ENCODE measurements around the gene RRBP1.

RRBP1 gene

DNA sequence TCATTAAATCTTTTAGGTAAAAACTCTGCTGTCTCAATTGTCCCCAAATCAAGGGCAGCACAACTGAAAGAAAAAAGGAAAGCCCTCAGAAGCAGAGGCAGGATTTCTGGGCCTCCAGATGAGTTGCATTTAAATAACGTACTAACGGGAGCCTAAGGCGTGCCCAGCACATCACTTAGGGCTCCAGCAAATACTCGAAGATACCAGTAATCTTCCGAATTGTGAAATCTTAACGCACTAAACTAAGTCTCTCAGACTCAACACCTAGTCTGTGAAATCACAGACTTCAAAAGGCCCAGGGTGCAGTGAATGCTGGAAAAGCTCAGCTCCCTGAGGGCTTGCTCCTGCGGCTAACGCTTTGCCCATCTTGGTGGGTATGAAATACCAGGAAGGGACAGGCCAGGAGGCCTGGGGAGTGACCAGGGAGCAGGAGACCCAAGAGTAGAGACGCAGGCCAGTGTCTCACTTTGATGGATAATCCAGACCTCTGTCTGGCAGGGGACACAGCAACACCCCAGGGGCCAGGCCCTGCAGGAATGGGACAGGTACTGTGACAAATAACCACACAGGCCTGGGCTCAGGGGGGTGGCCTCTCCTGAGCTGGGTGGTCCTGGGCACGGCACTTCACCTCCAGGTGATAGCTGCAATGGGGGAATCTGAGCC lies 36.4 kb downstream of the RRBP1 start:
- Histone ChIP-seq H3K4me2 (ENCODE audit: low read depth, low read length, poor library complexity, severe bottlenecking) (no peak overlapping the region), H3F3A (ENCODE audit: low read depth) (no peaks in the 10 kb centered on the region), H3K4me3 (ENCODE audit: low read length, poor library complexity, severe bottlenecking) (no peak overlapping the region), H2AFZ (ENCODE audit: low read length) (no peak overlapping the region), H3K4me1 (ENCODE audit: insufficient read depth, low read length, poor library complexity, severe bottlenecking) (peaks cover 35% of the 10 kb centered on the region), H3K27me3 (ENCODE audit: insufficient read depth, low read length, poor library complexity, severe bottlenecking) (no peaks in the 10 kb centered on the region), H3K9me2 (replicated peaks; ENCODE audit: low read depth, low read length) (no peaks in the 10 kb centered on the region), H3K79me2 (ENCODE audit: insufficient read depth, low read length) (peaks cover 55% of the 10 kb centered on the region; the same call in 1 of the 2 replicates), H3K36me3 (ENCODE audit: insufficient read depth, low read length) (peaks cover 21% of the 10 kb centered on the region; the same call in 1 of the 2 replicates), H3K9ac (ENCODE audit: low read depth, low read length, poor library complexity, severe bottlenecking) (no peak overlapping the region), H3K9me3 (ENCODE audit: insufficient read depth, low read depth, low read length) (no peaks in the 10 kb centered on the region), H4K20me1 (ENCODE audit: insufficient read depth, low read length, poor library complexity, severe bottlenecking) (no peaks in the 10 kb centered on the region)
- TF ChIP-seq, protein P1, sequence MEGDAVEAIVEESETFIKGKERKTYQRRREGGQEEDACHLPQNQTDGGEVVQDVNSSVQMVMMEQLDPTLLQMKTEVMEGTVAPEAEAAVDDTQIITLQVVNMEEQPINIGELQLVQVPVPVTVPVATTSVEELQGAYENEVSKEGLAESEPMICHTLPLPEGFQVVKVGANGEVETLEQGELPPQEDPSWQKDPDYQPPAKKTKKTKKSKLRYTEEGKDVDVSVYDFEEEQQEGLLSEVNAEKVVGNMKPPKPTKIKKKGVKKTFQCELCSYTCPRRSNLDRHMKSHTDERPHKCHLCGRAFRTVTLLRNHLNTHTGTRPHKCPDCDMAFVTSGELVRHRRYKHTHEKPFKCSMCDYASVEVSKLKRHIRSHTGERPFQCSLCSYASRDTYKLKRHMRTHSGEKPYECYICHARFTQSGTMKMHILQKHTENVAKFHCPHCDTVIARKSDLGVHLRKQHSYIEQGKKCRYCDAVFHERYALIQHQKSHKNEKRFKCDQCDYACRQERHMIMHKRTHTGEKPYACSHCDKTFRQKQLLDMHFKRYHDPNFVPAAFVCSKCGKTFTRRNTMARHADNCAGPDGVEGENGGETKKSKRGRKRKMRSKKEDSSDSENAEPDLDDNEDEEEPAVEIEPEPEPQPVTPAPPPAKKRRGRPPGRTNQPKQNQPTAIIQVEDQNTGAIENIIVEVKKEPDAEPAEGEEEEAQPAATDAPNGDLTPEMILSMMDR (conservative IDR thresholded peaks at IDR 0.05; ENCODE audit: low read length), result no peak
- TF ChIP-seq EZH2phosphoT487 (IDR thresholded peaks at IDR 0.05; ENCODE audit: borderline replicate concordance), result no peak

DNA sequence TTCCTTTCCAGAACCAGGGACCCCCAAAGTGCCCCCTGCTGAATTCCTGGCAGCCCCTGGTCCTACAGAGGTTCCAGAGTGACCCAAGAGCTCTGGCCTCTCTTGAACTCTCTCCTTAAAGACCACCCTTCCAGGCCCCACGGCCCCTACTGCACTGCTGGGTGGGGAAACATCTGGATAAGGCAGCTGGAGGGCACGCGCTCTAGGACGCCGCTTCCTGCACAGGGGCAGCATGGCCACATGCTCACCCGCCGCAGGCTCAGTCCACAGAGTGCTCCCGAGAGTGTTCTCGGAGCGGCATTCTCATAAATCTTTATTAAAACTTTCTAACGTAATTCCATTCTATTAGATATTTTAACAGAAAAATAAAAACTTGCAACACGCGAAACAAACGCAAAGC lies 37.0 kb downstream of the RRBP1 start:
- no peak overlapping the region for H2AFZ ChIP-seq (ENCODE audit: low read length)
- H3K36me3 ChIP-seq (ENCODE audit: insufficient read depth, low read length), result peaks cover 27% of the 10 kb centered on the region; the same call in 1 of the 2 replicates
- no peak for TF ChIP-seq EZH2phosphoT487 (IDR thresholded peaks at IDR 0.05; ENCODE audit: borderline replicate concordance)
- TF ChIP-seq, protein P1 (conservative IDR thresholded peaks at IDR 0.05; ENCODE audit: low read length), result no peak
- no peaks in the 10 kb centered on the region for H3F3A ChIP-seq (ENCODE audit: low read depth)
- H3K9me2 ChIP-seq (replicated peaks; ENCODE audit: low read depth, low read length), result no peaks in the 10 kb centered on the region
- H3K4me2 ChIP-seq (ENCODE audit: low read depth, low read length, poor library complexity, severe bottlenecking), result no peak overlapping the region
- H4K20me1 ChIP-seq (ENCODE audit: insufficient read depth, low read length, poor library complexity, severe bottlenecking), result no peaks in the 10 kb centered on the region
- no peak overlapping the region for H3K9ac ChIP-seq (ENCODE audit: low read depth, low read length, poor library complexity, severe bottlenecking)
- H3K27me3 ChIP-seq (ENCODE audit: insufficient read depth, low read length, poor library complexity, severe bottlenecking), result no peaks in the 10 kb centered on the region
- H3K79me2 ChIP-seq (ENCODE audit: insufficient read depth, low read length), result peaks cover 48% of the 10 kb centered on the region; the same call in 1 of the 2 replicates
- no peaks in the 10 kb centered on the region for H3K9me3 ChIP-seq (ENCODE audit: insufficient read depth, low read depth, low read length)
- H3K4me3 ChIP-seq (ENCODE audit: low read length, poor library complexity, severe bottlenecking), result no peak overlapping the region
- peaks cover 29% of the 10 kb centered on the region for H3K4me1 ChIP-seq (ENCODE audit: insufficient read depth, low read length, poor library complexity, severe bottlenecking)

DNA sequence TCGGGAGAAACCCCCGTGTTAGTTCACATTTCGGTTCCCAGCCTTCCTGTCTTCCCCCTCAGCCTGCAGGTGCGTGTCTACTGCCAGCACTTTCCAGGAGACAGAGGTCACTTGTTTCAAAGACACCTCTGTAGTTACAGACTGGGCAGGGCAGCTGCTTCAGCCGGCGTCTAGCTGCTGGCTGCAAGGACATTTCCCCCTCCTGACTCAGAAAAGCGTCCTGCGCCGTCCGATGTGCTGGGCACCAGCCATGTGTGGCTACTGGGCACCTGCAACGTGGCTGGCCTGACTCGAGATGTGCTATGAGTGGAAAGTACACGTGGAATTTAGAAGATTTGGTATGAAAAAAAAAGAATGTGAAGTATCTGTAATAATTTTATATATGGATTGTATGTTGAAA lies 37.6 kb downstream of the RRBP1 start:
- Histone ChIP-seq H3K9me2 (replicated peaks; ENCODE audit: low read depth, low read length) (no peaks in the 10 kb centered on the region), H4K20me1 (ENCODE audit: insufficient read depth, low read length, poor library complexity, severe bottlenecking) (no peaks in the 10 kb centered on the region), H3K27me3 (ENCODE audit: insufficient read depth, low read length, poor library complexity, severe bottlenecking) (no peaks in the 10 kb centered on the region), H2AFZ (ENCODE audit: low read length) (no peak overlapping the region), H3K4me1 (ENCODE audit: insufficient read depth, low read length, poor library complexity, severe bottlenecking) (peaks cover 29% of the 10 kb centered on the region), H3K9ac (ENCODE audit: low read depth, low read length, poor library complexity, severe bottlenecking) (no peak overlapping the region), H3K79me2 (ENCODE audit: insufficient read depth, low read length) (peaks cover 45% of the 10 kb centered on the region; the same call in 1 of the 2 replicates), H3K36me3 (ENCODE audit: insufficient read depth, low read length) (peaks cover 28% of the 10 kb centered on the region; the same call in 1 of the 2 replicates), H3K4me2 (ENCODE audit: low read depth, low read length, poor library complexity, severe bottlenecking) (no peak overlapping the region), H3K4me3 (ENCODE audit: low read length, poor library complexity, severe bottlenecking) (no peak overlapping the region), H3K9me3 (ENCODE audit: insufficient read depth, low read depth, low read length) (no peaks in the 10 kb centered on the region), H3F3A (ENCODE audit: low read depth) (no peaks in the 10 kb centered on the region)
- TF ChIP-seq, protein P1 (conservative IDR thresholded peaks at IDR 0.05; ENCODE audit: low read length), result no peak
- no peak for TF ChIP-seq EZH2phosphoT487 (IDR thresholded peaks at IDR 0.05; ENCODE audit: borderline replicate concordance)
